ENCODE data around the gene USH2A.

USH2A gene

GRCh38 chr1:215777370-215777925 lies 645.8 kb downstream of the USH2A start (continued):
- TF ChIP-seq ZBTB10 (tag by site-specific recombination; IDR thresholded peaks at IDR 0.05) = no peak
- no peak for TF ChIP-seq ZNF362 (tag by site-specific recombination; IDR thresholded peaks at IDR 0.05)

GRCh38 chr1:215776336-215776735 lies 646.9 kb downstream of the USH2A start:
- Histone ChIP-seq H3K9me3 (ENCODE audit: control insufficient read depth, insufficient read depth, low read depth, low read length) (no peaks in the 10 kb centered on the region), H3K27ac (ENCODE audit: extremely low read depth, low read depth, low read length) (no peak overlapping the region), H3K4me3 (ENCODE audit: low read depth, low read length) (no peak overlapping the region), H3K36me3 (ENCODE audit: control insufficient read depth in 2 of 2, insufficient read depth in 1 of 2, low read length in 2 of 2) (no peaks in the 10 kb centered on the region), H3K4me1 (ENCODE audit: control insufficient read depth, insufficient read depth, low read length) (no peaks in the 10 kb centered on the region)
- TF ChIP-seq TCF7L2 (IDR thresholded peaks at IDR 0.05; ENCODE audit: borderline replicate concordance, low read depth, low read length) (0 out of 2 replicates have a peak, but pooled peaks have one; percentile 29), ZSCAN18 (tag by site-specific recombination; IDR thresholded peaks at IDR 0.05) (no peak)
- POLR2A ChIA-PET = no interaction called here
- CTCF ChIA-PET = interaction anchor here (0.7 kb wide), 1 partner anchor 20 kb away, joined by 3 read pairs; no protein-coding TSS in a partner anchor

- Histone ChIP-seq H3K27ac (ENCODE audit: extremely low read depth, low read depth, low read length) (no peak overlapping the region), H3K4me1 (ENCODE audit: control insufficient read depth, insufficient read depth, low read length) (no peaks in the 10 kb centered on the region), H3K9me3 (ENCODE audit: control insufficient read depth, insufficient read depth, low read depth, low read length) (no peaks in the 10 kb centered on the region), H3K36me3 (ENCODE audit: control insufficient read depth in 2 of 2, insufficient read depth in 1 of 2, low read length in 2 of 2) (no peaks in the 10 kb centered on the region), H3K4me3 (ENCODE audit: low read depth, low read length) (no peak overlapping the region)
- ChIA-PET CTCF (no interaction called here), POLR2A (no interaction called here)
- TF ChIP-seq CTCF (tag by site-specific recombination; IDR thresholded peaks at IDR 0.05) (no peak), ZNF423 (tag by site-specific recombination; IDR thresholded peaks at IDR 0.05) (no peak), PATZ1 (tag by site-specific recombination; IDR thresholded peaks at IDR 0.05) (no peak), ZNF426 (tag by site-specific recombination; IDR thresholded peaks at IDR 0.05) (no peak), ZNF433 (tag by site-specific recombination; IDR thresholded peaks at IDR 0.05; ENCODE audit: low read depth) (no peak), ZNF626 (tag by site-specific recombination; IDR thresholded peaks at IDR 0.05) (no peak), ZNF677 (tag by site-specific recombination; IDR thresholded peaks at IDR 0.05) (no peak), ZNF707 (tag by site-specific recombination; IDR thresholded peaks at IDR 0.05) (no peak), SP2 (tag by site-specific recombination; IDR thresholded peaks at IDR 0.05) (no peak), ZNF596 (tag by site-specific recombination; IDR thresholded peaks at IDR 0.05) (no peak), PRDM4 (tag by site-specific recombination; IDR thresholded peaks at IDR 0.05) (no peak), ZNF211 (tag by site-specific recombination; IDR thresholded peaks at IDR 0.05; ENCODE audit: low read depth) (no peak), ZBTB1 (tag by site-specific recombination; IDR thresholded peaks at IDR 0.05) (no peak)
These were observed 651.1 kb downstream of the USH2A start for GRCh38 chr1:215772151-215772550.

All from HEK293 (cell line).